Smooth muscle cell of the coronary artery (primary cell): ENCODE data around the gene REST. TPM values are rescaled to one million over a fixed set of nuclear protein-coding genes. Genes with fewer than 3 reads are reported as not detected.

Experiments used
- total RNA-seq: library from RNA; depleted of rRNA; stranded (reverse); fragments of >200 nt; gene quantifications from 2 replicates; pipeline ENCODE4 v1.2.3, GENCODE V29; 2014; ENCODE audit warnings: low replicate concordance

The REST gene
- 9.9 and 24.7 TPM in 2 replicates for total RNA-seq

GRCh38 chr4:56907489-56908205 is at the start of gene REST:
Gene REST, plus strand, starts transcription at chr4:56907900. Its CDS starts 2,739 bp downstream, at chr4:56910639.

DNA sequence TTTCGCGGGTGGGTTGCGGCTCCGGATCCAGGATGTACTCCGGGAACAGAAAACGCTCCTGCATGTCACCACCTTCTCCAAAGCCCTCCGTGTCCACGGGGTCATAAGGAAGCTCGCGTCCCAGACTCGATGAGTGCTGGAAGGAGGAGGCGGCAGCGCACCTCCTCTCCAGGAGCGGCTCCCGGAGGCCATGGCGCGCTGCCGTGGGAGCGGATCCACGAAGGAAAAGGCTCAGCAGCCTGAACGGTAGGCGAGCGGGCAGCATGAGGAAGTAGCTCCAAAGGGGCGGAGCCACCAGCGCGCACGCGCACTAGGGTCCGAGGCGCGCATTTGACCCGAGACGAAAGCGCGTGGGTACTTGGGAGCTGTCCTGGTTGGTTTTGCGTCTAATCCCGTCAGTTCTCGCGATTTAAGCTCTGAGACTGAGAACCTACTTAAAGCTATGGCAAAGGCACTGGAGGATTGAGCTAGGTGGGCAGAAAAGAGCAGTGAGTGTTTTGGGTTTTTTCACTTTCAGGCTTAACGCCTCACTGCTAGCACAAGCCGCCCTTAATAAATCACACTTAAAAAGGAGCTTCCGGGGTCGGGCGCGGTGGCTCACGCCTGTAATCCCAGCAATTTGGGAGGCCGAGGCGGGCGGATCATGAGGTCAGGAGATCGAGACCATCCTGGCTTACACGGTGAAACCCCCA is 69.8 kb downstream of the REST start, which contains the start of gene NOA1:
Gene NOA1, minus strand, starts transcription at position 286 of the 692 bp plus-strand sequence. Its CDS starts 21 bp downstream, at position 265.

GRCh38 chr4:56978750-56979303 is 71.1 kb downstream of the REST start, which contains the start of gene POLR2B:
Gene POLR2B, plus strand, starts transcription at chr4:56978896. Its CDS starts 90 bp downstream, at chr4:56978986.

Other genes starting within 250 kb of the REST start
- gene HOPX, start 226.6 kb upstream of the REST start, total RNA-seq = 0.23 TPM in 1 of 2 replicates, not detected in the other
- not detected in 2 replicates for gene SPINK2, start 86.2 kb upstream of the REST start, total RNA-seq
- gene NOA1, start 69.7 kb downstream of the REST start, total RNA-seq = 7.7 and 14.3 TPM in 2 replicates
- gene POLR2B, start 71.0 kb downstream of the REST start, total RNA-seq = 93.5 and 147 TPM in 2 replicates
- gene IGFBP7, start 202.5 kb downstream of the REST start, total RNA-seq = 267 and 1,374 TPM in 2 replicates